HG03565 (cell line): ENCODE measurements around the gene CYB5R2.
"Not testable (repeated sequence)": the region's sequence is repeated elsewhere in the genome, so short reads cannot be mapped to it uniquely, and the experiment has no call there.

ENCODE experiments used
- ATAC-seq: cut with Tn5 transposase; IDR thresholded peaks from one replicate; pipeline ENCODE4 v1.9.1; 2021; ENCODE audit warnings: mild to moderate bottlenecking, moderate library complexity; ENCODE audit not compliant: unreplicated experiment

CYB5R2 gene

GRCh38 chr11:7670641-7671040 is 2.7 kb downstream of the CYB5R2 start:
- ATAC-seq: no peak

GRCh38 chr11:7668911-7669310 is 4.4 kb downstream of the CYB5R2 start:
- ATAC-seq: no peak

GRCh38 chr11:7668464-7668863 is 4.8 kb downstream of the CYB5R2 start:
- no peak for ATAC-seq

GRCh38 chr11:7667460-7667859 is 5.8 kb downstream of the CYB5R2 start:
- no peak for ATAC-seq

- ATAC-seq: no peak
Measured at GRCh38 chr11:7666292-7666866, 6.9 kb downstream of the CYB5R2 start.

- peak; percentile 92 for ATAC-seq
Measured at GRCh38 chr11:7665473-7666291, 7.6 kb downstream of the CYB5R2 start.

- ATAC-seq: no peak
Measured at GRCh38 chr11:7664867-7665266, 8.4 kb downstream of the CYB5R2 start.

GRCh38 chr11:7663531-7663930 is 9.8 kb downstream of the CYB5R2 start:
- ATAC-seq: not testable (repeated sequence)

- ATAC-seq: no peak
Measured at GRCh38 chr11:7657306-7658025, 15.8 kb downstream of the CYB5R2 start.

GRCh38 chr11:7656704-7657103 is 16.6 kb downstream of the CYB5R2 start:
- ATAC-seq: no peak

GRCh38 chr11:7655253-7656217 is 17.8 kb downstream of the CYB5R2 start:
- no peak for ATAC-seq

GRCh38 chr11:7654195-7654705 is 19.1 kb downstream of the CYB5R2 start:
- no peak for ATAC-seq

GRCh38 chr11:7651700-7652099 is 21.6 kb downstream of the CYB5R2 start:
- ATAC-seq: no peak

- ATAC-seq: no peak
Measured at GRCh38 chr11:7651140-7651551, 22.2 kb downstream of the CYB5R2 start.

GRCh38 chr11:7648264-7648663 is 25.0 kb downstream of the CYB5R2 start:
- no peak for ATAC-seq

- ATAC-seq: no peak
Measured at GRCh38 chr11:7646866-7647265, 26.4 kb downstream of the CYB5R2 start.

- ATAC-seq: no peak
Measured at GRCh38 chr11:7645206-7645605, 28.1 kb downstream of the CYB5R2 start.

GRCh38 chr11:7643314-7643713 is 30.0 kb downstream of the CYB5R2 start:
- no peak for ATAC-seq

GRCh38 chr11:7642747-7643146 is 30.6 kb downstream of the CYB5R2 start:
- no peak for ATAC-seq

GRCh38 chr11:7640816-7641215 is 32.5 kb downstream of the CYB5R2 start:
- no peak for ATAC-seq

- ATAC-seq: no peak
Measured at GRCh38 chr11:7639643-7640025, 33.7 kb downstream of the CYB5R2 start.
